H1 (cell line): Measurements from ENCODE around the gene HOXA11. TPM values are rescaled to one million over a fixed set of nuclear protein-coding genes. Genes with fewer than 3 reads are reported as not detected.
A peak's percentile ranks its signal among the peaks of the same experiment; 100 is the strongest.

ENCODE experiments used
- CTCF ChIA-PET: fragments of 300-600 bp; sonication (Branson Sonifier 250); formaldehyde crosslinking; loops from one replicate; lab custom pipeline; 2021; ENCODE audit not compliant: partially characterized antibody; lab: Charles Lee
- POLR2A ChIA-PET: fragments of 300-600 bp; sonication (Branson Sonifier 250); formaldehyde crosslinking; loops from one replicate; lab custom pipeline; 2021; ENCODE audit warnings: inconsistent platforms; ENCODE audit not compliant: partially characterized antibody; lab: Charles Lee
- DNase-seq, 2 experiments: peaks; one replicate each; pipeline versions ENCODE4 v3.0.0 to v3.0.0-alpha.2; 2010 to 2022; ENCODE audit warnings: low spot score in 2 of 2, low read depth in 1 of 2, mixed read lengths in 1 of 2
- FAIRE-seq: peaks from 2 replicates; lab custom pipeline; 2011; peaks lifted over from hg19 to GRCh38; lab: Jason Lieb, UNC
- H2AFZ ChIP-seq: 2 replicates; pipeline ENCODE4 v1.8.1; 2012; ENCODE audit warnings: low read length, inconsistent platforms
- H2AK5ac ChIP-seq: 2 replicates; pipeline ENCODE4 v1.6.1; 2013; ENCODE audit warnings: low read depth, low read length
- H2BK120ac ChIP-seq: replicated peaks from 2 replicates; pipeline ENCODE3; 2013; ENCODE audit warnings: low read depth, low read length, inconsistent platforms
- H2BK12ac ChIP-seq: 2 replicates; pipeline ENCODE4 v1.6.1; 2013; ENCODE audit warnings: low read depth, low read length
- H2BK15ac ChIP-seq: 2 replicates; pipeline ENCODE4 v1.6.1; 2013; ENCODE audit warnings: low read length
- H2BK20ac ChIP-seq: 2 replicates; pipeline ENCODE4 v1.6.1; 2013; ENCODE audit warnings: low read length
- H2BK5ac ChIP-seq: 2 replicates; pipeline ENCODE4 v1.6.1; 2013; ENCODE audit warnings: low read depth, low read length
- H3K14ac ChIP-seq: 2 replicates; pipeline ENCODE4 v1.6.1; 2013; ENCODE audit warnings: inconsistent platforms; ENCODE audit not compliant: insufficient read length
- H3K18ac ChIP-seq: 2 replicates; pipeline ENCODE4 v1.6.1; 2013; ENCODE audit warnings: low read length; ENCODE audit errors: extremely low read depth
- H3K23ac ChIP-seq: 2 replicates; pipeline ENCODE4 v1.6.1; 2013; ENCODE audit warnings: inconsistent platforms; ENCODE audit not compliant: insufficient read length
- H3K23me2 ChIP-seq: 2 replicates; pipeline ENCODE4 v1.6.1; 2013; ENCODE audit warnings: low read depth, low read length
- H3K27ac ChIP-seq: 2 replicates; pipeline ENCODE4 v1.6.1; 2011; ENCODE audit warnings: low read depth, low read length, inconsistent platforms
- H3K27me3 ChIP-seq, 4 experiments: replicated peaks in 1 of 4; 1 replicate in 1 of 4; 2 replicates in 3 of 4; pipeline versions ENCODE4 v1.6.1 to v1.8.1; 2011 to 2013; ENCODE audit warnings: low read length in 3 of 4, mild to moderate bottlenecking in 3 of 4, inconsistent platforms in 2 of 4, mixed read lengths in 2 of 4, moderate library complexity in 1 of 4; ENCODE audit not compliant: control insufficient read depth in 3 of 4, insufficient read depth in 3 of 4; ENCODE audit errors: extremely low read depth in 1 of 4
- H3K36me3 ChIP-seq, 4 experiments: 2 replicates each; pipeline versions ENCODE4 v1.6.1 to v1.8.1; 2011 to 2013; ENCODE audit warnings: mild to moderate bottlenecking in 4 of 4, low read length in 3 of 4, moderate library complexity in 2 of 4, control low read depth in 1 of 4, inconsistent platforms in 1 of 4; ENCODE audit not compliant: insufficient read depth in 4 of 4, control insufficient read depth in 2 of 4
- H3K4ac ChIP-seq: replicated peaks from 2 replicates; pipeline ENCODE3; 2013; ENCODE audit warnings: low read length, low read depth, mixed read lengths, inconsistent platforms; ENCODE audit not compliant: insufficient read length
- H3K4me1 ChIP-seq, 4 experiments: replicated peaks in 1 of 4; 1 replicate in 1 of 4; 2 replicates in 3 of 4; pipeline versions ENCODE4 v1.6.1 to v1.8.1; 2011 to 2013; ENCODE audit warnings: low read length in 3 of 4, inconsistent platforms in 2 of 4, mixed read lengths in 1 of 4; ENCODE audit not compliant: insufficient read depth in 4 of 4, control insufficient read depth in 3 of 4
- H3K4me2 ChIP-seq, 2 experiments: 2 replicates each; pipeline versions ENCODE4 v1.6.1 to v1.8.1; 2011 to 2013; ENCODE audit warnings: low read depth in 2 of 2, low read length in 2 of 2, control low read depth in 1 of 2, inconsistent platforms in 1 of 2, mild to moderate bottlenecking in 1 of 2; ENCODE audit not compliant: insufficient read depth in 1 of 2
- H3K4me3 ChIP-seq, 4 experiments: fragments of 200-600, 300-600 bp in 1 of 4; sonication (generic), shearing (Covaris generic), sonication (Bioruptor Twin) in 1 of 4; 2 replicates each; pipeline versions ENCODE4 v1.5.1 to v1.8.1; 2011 to 2016; ENCODE audit warnings: low read length in 4 of 4, low read depth in 3 of 4, control low read depth in 2 of 4, inconsistent platforms in 2 of 4, mild to moderate bottlenecking in 2 of 4, mixed read lengths in 1 of 4, moderate library complexity in 1 of 4; ENCODE audit not compliant: insufficient read depth in 2 of 4; ENCODE audit errors: extremely low read depth in 1 of 4
- H3K56ac ChIP-seq: replicated peaks from 2 replicates; pipeline ENCODE3; 2013; ENCODE audit warnings: low read depth, mild to moderate bottlenecking, mixed read lengths, low read length, inconsistent platforms; ENCODE audit not compliant: insufficient read length
- H3K79me1 ChIP-seq: 2 replicates; pipeline ENCODE4 v1.6.1; 2013; ENCODE audit warnings: low read depth, low read length, control low read depth
- H3K79me2 ChIP-seq, 2 experiments: 2 replicates each; pipeline versions ENCODE4 v1.6.1 to v1.8.1; 2012 to 2013; ENCODE audit warnings: low read length in 2 of 2, mild to moderate bottlenecking in 2 of 2, inconsistent platforms in 1 of 2; ENCODE audit not compliant: insufficient read depth in 2 of 2, control insufficient read depth in 1 of 2
- H3K9ac ChIP-seq, 4 experiments: replicated peaks in 1 of 4; 1 replicate in 1 of 4; 2 replicates in 3 of 4; pipeline versions ENCODE4 v1.6.1 to v1.8.1; 2011 to 2013; ENCODE audit warnings: low read depth in 3 of 4, low read length in 3 of 4, control low read depth in 2 of 4, mild to moderate bottlenecking in 2 of 4, moderate library complexity in 2 of 4, inconsistent platforms in 1 of 4; ENCODE audit errors: extremely low read depth in 1 of 4
- H3K9me3 ChIP-seq, 2 experiments: 2 replicates each; pipeline versions ENCODE4 v1.6.1 to v1.8.1; 2012 to 2013; ENCODE audit warnings: mild to moderate bottlenecking in 2 of 2, moderate library complexity in 2 of 2, control low read depth in 1 of 2, inconsistent platforms in 1 of 2, low read depth in 1 of 2, low read length in 1 of 2, mixed read lengths in 1 of 2; ENCODE audit not compliant: insufficient read depth in 2 of 2
- H4K20me1 ChIP-seq, 2 experiments: replicated peaks in 1 of 2; 2 replicates each; pipeline versions ENCODE3 to v1.8.1; 2011 to 2013; ENCODE audit warnings: inconsistent platforms in 2 of 2, low read length in 2 of 2, mild to moderate bottlenecking in 1 of 2; ENCODE audit not compliant: insufficient read depth in 2 of 2, control insufficient read depth in 1 of 2
- H4K5ac ChIP-seq: 2 replicates; pipeline ENCODE4 v1.6.1; 2013; ENCODE audit warnings: low read length, low read depth, mixed read lengths, inconsistent platforms; ENCODE audit not compliant: insufficient read length
- H4K8ac ChIP-seq: 2 replicates; pipeline ENCODE4 v1.8.0; 2013; ENCODE audit warnings: mild to moderate bottlenecking, moderate library complexity, low read length, inconsistent platforms; ENCODE audit not compliant: insufficient read depth; ENCODE audit errors: extremely low read depth
- H4K91ac ChIP-seq: replicated peaks from 2 replicates; pipeline ENCODE3; 2013; ENCODE audit warnings: low read length, mixed read lengths, inconsistent platforms; ENCODE audit not compliant: insufficient read length
- BACH1 ChIP-seq: IDR thresholded peaks from 2 replicates; pipeline ENCODE4 v1.6.1; 2012; ENCODE audit warnings: low read length, improper control_type of control experiment
- CBX5 ChIP-seq: fragments of 300-800, 300-1000 bp; sonication (generic); IDR thresholded peaks from 2 replicates; pipeline ENCODE4 v1.7.1; 2016; ENCODE audit warnings: antibody characterized with exemption, low read length, low read depth
- CBX8 ChIP-seq: fragments of 300-800, 300-1000 bp; sonication (generic); IDR thresholded peaks from 2 replicates; pipeline ENCODE4 v1.7.1; 2016; ENCODE audit warnings: low read depth, low read length, borderline replicate concordance
- EGR1 ChIP-seq: IDR thresholded peaks from 2 replicates; pipeline ENCODE4 v1.6.1; 2011; ENCODE audit warnings: low read depth, low read length, borderline replicate concordance
- KDM4A ChIP-seq: IDR thresholded peaks from one replicate; pipeline ENCODE4 v1.7.1; 2012; ENCODE audit warnings: low read depth, mild to moderate bottlenecking, moderate library complexity, low read length, inconsistent platforms; ENCODE audit not compliant: severe bottlenecking
- PHF8 ChIP-seq: fragments of 200-600 bp; sonication (generic); conservative IDR thresholded peaks from 2 replicates; pipeline ENCODE4 v1.7.1; 2012; ENCODE audit warnings: low read depth, mild to moderate bottlenecking, inconsistent platforms, low read length, moderate library complexity
- RFX5 ChIP-seq: IDR thresholded peaks from 2 replicates; pipeline ENCODE4 v1.6.1; 2011; ENCODE audit warnings: low read depth, low read length, improper control_type of control experiment, borderline replicate concordance
- WGBS, 2 experiments: shearing (Covaris generic) in 1 of 2; methylation state at CpG; one replicate each; pipeline versions ENCODE4 v1.1.6 to v1.1.7; 2013 to 2015; ENCODE audit warnings: low lambda C conversion rate in 2 of 2, mixed read lengths in 2 of 2, inconsistent platforms in 1 of 2, low coverage in 1 of 2, missing lambda C conversion rate in 1 of 2; ENCODE audit not compliant: insufficient replicate concordance in 2 of 2, insufficient coverage in 1 of 2, insufficient read length in 1 of 2; ENCODE audit errors: extremely low coverage in 1 of 2, missing lambda C conversion rate in 1 of 2; 5-methylcytosine and 5-hydroxymethylcytosine counted together
- polyA plus RNA-seq, 7 experiments: library from polyadenylated mRNA; depleted of rRNA in 3 of 7; stranded (reverse) in 5 of 7; unstranded in 2 of 7; fragments of >200 nt in 5 of 7; fragments of 200-250 nt in 2 of 7; gene quantifications; 1 replicate in 5 of 7; 2 replicates in 1 of 7; 4 replicates in 1 of 7; pipeline versions ENCODE4 v1.2.1 to v1.2.3, GENCODE V29; 2011 to 2013; ENCODE audit warnings: missing spikeins in 2 of 7, mixed read lengths in 2 of 7
- total RNA-seq: library from RNA; stranded (reverse); fragmentation: NEBNext Ultra II Directional; extraction: Animal tissue kit (Norgen Biotek cat#: 25700); gene quantifications from 2 replicates; pipeline ENCODE4 v1.2.1, GENCODE V29; 2021
- TF ChIP-seq, protein P1 (sequence below), 3 experiments: IDR thresholded peaks; 1 replicate in 2 of 3; 2 replicates in 1 of 3; pipeline versions ENCODE4 v1.5.1 to v1.6.1; 2011; ENCODE audit warnings: low read length in 3 of 3, mild to moderate bottlenecking in 3 of 3, inconsistent platforms in 2 of 3, low read depth in 1 of 3, moderate library complexity in 1 of 3; ENCODE audit not compliant: insufficient read depth in 1 of 3; ENCODE audit errors: control extremely low read depth in 1 of 3

The HOXA11 gene
- total and polyA plus RNA-seq, 2 of the 8 experiments (the other 6 are each of a cell fraction or from before 2014, with no cell fraction given): not detected

DNA sequence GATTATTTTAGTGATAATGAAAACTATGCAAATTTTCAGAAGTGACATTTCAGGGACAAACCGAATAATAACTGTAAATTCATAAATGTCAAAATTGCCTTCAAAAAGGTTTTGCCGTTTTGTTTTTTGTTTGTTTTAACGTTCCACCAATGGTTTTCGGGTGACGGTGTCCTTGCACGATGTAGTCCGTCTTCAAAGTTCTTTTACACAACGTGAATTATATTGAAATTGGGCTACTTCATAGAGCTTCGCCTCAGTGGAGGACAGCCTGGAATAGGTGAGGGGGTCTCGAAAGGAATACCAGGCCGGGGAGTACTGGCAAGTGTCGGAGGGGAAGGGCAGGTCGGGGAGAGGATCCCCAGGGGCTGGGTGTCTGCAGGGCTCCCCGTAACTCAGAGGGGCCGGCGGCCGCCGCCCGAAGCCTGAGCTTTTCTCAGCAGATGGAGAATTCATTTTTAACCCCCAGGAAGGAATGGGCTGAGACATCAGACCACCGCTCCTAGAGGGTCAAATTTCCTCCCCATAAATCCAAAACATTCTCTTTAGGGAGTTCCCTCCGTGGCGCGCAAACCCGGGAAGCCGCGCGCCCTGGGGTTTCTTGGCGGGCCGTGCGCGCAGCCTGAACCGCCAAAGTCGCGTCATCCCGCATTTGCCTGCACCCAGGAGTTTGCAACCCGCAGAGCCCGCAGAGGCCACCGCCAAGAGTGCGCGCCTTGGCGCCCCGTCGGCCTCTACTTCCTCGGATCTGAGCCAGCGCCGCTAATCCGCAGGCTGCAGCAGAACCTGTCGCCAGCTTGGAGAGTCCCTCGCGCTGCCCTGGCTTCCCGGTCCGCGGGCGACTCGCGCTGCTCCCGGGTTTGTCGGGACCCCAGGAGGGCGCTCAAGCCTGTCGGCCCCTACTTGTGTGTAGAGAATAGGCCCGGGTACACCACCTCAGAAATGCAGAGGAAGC is 40.2 kb upstream of the HOXA11 start:
- H4K5ac ChIP-seq: no peak overlapping the region
- WGBS, 2 experiments: 6% methylated on average over 59 of the region's 61 CpGs; no CpG with 5 or more reads in 1 of the 2 experiments
- no peak overlapping the region for H2BK20ac ChIP-seq
- H4K20me1 ChIP-seq: peaks cover 5 to 6% of the 10 kb centered on the region in 2 experiments
- no peaks in the 10 kb centered on the region for H3K9me3 ChIP-seq
- no peak overlapping the region for H3K9ac ChIP-seq
- no peak overlapping the region for H2AK5ac ChIP-seq
- peak overlapping the region; percentile 3 to 49 (median 12); a peak in 5 of 8 replicates for H3K4me3 ChIP-seq
- H3K27ac ChIP-seq: no peak overlapping the region
- peaks cover 2 to 9% (median 3%) of the 10 kb centered on the region in 4 experiments for H3K4me1 ChIP-seq
- H3K4ac ChIP-seq: no peak overlapping the region
- H2BK5ac ChIP-seq: no peak overlapping the region
- POLR2A ChIA-PET: no interaction called here
- no peak overlapping the region for H4K8ac ChIP-seq
- H2BK12ac ChIP-seq: no peak overlapping the region
- H2BK120ac ChIP-seq: no peak overlapping the region
- peaks cover 54 to 96% (median 88%) of the 10 kb centered on the region in 4 experiments for H3K27me3 ChIP-seq
- H3K18ac ChIP-seq: no peak overlapping the region
- no peaks in the 10 kb centered on the region for H3K79me1 ChIP-seq
- no peak overlapping the region for H3K14ac ChIP-seq
- DNase-seq (peak in 1 of 2 experiments; percentile 66), FAIRE-seq (no peak)
- no peak overlapping the region for H3K56ac ChIP-seq
- peak overlapping the region; percentile 57 to 63 for H3K4me2 ChIP-seq
- no peak overlapping the region for H2BK15ac ChIP-seq
- H3K36me3 ChIP-seq: no peaks in the 10 kb centered on the region; a peak in 1 of 8 replicates
- CTCF ChIA-PET: interaction anchor here (0.6 to 8.5 kb wide), 10 partner anchors 10 to 466 kb away, joined by 3 to 62 read pairs (median 4); partner anchors contain the start of gene EVX1
- H3K79me2 ChIP-seq: no peaks in the 10 kb centered on the region
- H3K23me2 ChIP-seq: peaks cover 4% of the 10 kb centered on the region; the same call in 1 of the 2 replicates
- no peak overlapping the region for H2AFZ ChIP-seq
- no peak overlapping the region for H4K91ac ChIP-seq
- H3K23ac ChIP-seq: no peak overlapping the region
- TF ChIP-seq PHF8: no peak
- no peak for TF ChIP-seq BACH1
- no peak for TF ChIP-seq CBX5
- 0 out of 2 replicates have a peak, but pooled peaks have one; percentile 66 for TF ChIP-seq CBX8
- TF ChIP-seq EGR1: no peak
- peak; percentile 47 for TF ChIP-seq KDM4A
- TF ChIP-seq, protein P1, sequence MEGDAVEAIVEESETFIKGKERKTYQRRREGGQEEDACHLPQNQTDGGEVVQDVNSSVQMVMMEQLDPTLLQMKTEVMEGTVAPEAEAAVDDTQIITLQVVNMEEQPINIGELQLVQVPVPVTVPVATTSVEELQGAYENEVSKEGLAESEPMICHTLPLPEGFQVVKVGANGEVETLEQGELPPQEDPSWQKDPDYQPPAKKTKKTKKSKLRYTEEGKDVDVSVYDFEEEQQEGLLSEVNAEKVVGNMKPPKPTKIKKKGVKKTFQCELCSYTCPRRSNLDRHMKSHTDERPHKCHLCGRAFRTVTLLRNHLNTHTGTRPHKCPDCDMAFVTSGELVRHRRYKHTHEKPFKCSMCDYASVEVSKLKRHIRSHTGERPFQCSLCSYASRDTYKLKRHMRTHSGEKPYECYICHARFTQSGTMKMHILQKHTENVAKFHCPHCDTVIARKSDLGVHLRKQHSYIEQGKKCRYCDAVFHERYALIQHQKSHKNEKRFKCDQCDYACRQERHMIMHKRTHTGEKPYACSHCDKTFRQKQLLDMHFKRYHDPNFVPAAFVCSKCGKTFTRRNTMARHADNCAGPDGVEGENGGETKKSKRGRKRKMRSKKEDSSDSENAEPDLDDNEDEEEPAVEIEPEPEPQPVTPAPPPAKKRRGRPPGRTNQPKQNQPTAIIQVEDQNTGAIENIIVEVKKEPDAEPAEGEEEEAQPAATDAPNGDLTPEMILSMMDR (IDR thresholded peaks at IDR 0.05; ENCODE audit: control extremely low read depth in 1 of 3, insufficient read depth in 1 of 3, low read depth in 1 of 3, low read length in 3 of 3): no peak
- TF ChIP-seq RFX5: no peak
